ENCODE results near the gene INTS3. TPM values are rescaled to one million over a fixed set of nuclear protein-coding genes. Genes with fewer than 3 reads are reported as not detected.

INTS3 gene
- total RNA-seq, 1 donor from 2014 or later: 29.8 TPM

DNA sequence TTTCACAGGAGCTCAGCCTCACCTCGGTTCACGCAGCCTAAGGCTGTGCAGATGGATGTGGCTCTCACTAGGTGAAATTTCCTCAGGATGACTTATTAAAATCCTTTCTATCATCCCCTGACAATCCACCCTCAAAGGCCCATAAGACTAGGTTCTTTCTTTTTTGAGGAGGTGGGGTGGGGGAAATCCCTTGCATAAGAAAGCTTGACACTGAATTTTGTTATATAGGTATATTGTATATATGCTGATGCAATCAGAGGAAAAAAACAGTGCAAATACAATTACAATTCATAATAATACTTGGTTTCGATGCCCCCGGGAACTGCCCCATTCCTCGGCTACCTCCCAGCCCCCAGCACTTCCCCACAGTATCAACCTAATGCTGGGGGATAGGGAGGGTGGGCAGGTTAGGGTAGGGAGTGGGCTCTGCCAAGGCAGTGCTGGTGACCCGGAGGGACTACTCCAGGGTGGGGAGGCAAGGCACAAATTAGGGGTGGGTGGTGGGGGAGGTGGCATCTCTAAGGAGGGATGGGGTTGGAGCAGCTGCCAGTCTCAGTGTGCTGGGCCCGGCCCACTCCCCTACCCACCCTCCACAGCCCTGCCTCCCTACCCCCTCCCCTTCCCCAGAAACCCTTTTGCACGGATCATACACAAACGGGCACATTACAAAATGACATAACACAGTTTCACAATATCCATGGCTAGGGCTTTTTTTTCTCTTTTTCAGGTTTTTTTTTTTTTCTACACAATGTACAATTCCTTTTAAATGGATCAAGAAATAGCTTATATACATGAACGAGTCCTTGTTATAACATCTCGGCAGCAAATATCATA is 78.3 kb downstream of the INTS3 start:
- DNase-seq (ENCODE audit: low spot score in 2 of 2) (no peak), FAIRE-seq (no peak)

DNA sequence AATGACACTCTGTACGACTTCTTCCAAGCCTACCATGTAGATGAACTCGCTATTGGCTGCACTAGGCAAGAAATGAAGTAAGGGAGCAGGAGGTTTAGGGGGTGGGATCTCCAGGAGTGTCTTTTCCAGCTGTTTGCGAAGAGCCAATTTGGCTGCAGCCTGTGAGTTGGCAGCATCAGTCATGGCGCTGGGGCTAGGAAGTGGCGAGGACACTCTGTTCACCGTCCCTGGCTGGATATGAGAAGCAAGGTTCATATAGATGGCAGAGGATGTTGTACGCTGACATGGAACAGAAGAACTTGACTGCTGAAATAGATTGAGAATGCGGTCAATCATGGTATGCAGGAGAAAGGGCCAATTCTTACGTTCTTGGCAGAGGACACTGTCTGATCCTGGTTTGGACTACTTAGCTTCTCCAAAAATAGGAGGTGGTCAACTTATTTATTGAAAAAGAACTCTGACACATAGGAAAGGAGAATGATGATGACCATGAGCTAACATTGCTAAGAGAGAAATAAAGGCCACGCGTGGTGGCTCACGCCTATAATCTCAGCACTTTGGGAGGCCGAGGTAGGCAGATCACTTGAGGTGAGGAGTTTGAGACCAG is 88.5 kb downstream of the INTS3 start:
- no peak for DNase-seq (ENCODE audit: low spot score in 2 of 2)
- FAIRE-seq: no peak

DNA sequence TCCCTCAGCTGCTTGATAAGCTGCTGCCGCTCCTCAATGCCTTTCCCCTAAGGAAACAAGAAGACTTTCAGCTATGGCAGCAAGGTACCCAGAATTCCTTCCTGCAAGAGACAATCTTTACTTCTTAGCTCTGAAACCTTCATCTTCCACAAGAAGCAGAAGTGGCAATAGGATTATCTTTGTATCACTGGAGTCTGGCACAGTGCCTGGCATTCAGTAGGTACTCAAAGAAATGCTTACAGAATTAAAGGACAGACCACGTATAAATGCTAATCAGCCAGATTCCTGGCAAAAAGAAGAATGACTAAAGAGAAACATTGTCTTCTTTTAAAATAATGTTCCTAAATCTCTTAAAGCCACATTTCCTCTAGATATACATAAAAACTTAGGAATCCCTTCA is 91.0 kb downstream of the INTS3 start:
- DNase-seq (ENCODE audit: low spot score in 2 of 2) (no peak), FAIRE-seq (no peak)

Small RNA genes within 50 kb of the gene (small RNA-seq; reads per million reads assigned to genes)
- gene MIR8083 (not detected), gene RF00019 (not detected), gene RN7SL372P (not detected)

Other genes starting within 250 kb of the INTS3 start
- gene S100A6, start 192.1 kb upstream of the INTS3 start, total RNA-seq: 9.8 TPM
- gene S100A5, start 187.1 kb upstream of the INTS3 start, total RNA-seq: not detected
- 1.6 TPM for gene S100A4, start 182.2 kb upstream of the INTS3 start, total RNA-seq
- gene S100A3, start 178.8 kb upstream of the INTS3 start, total RNA-seq: not detected
- gene S100A2, start 162.2 kb upstream of the INTS3 start, total RNA-seq: not detected
- 13.0 TPM for gene S100A16, start 114.9 kb upstream of the INTS3 start, total RNA-seq
- not detected for gene S100A14, start 111.7 kb upstream of the INTS3 start, total RNA-seq
- 7.3 TPM for gene S100A13, start 100.5 kb upstream of the INTS3 start, total RNA-seq
- 1.2 TPM for gene S100A1, start 99.6 kb upstream of the INTS3 start, total RNA-seq
- 55.0 TPM for gene CHTOP, start 94.0 kb upstream of the INTS3 start, total RNA-seq
- 46.1 TPM for gene SNAPIN, start 69.3 kb upstream of the INTS3 start, total RNA-seq
- 240 TPM for gene ILF2, start 57.1 kb upstream of the INTS3 start, total RNA-seq
- 0.41 TPM for gene NPR1, start 49.4 kb upstream of the INTS3 start, total RNA-seq
- gene SLC27A3, start 47.4 kb downstream of the INTS3 start, total RNA-seq: 14.7 TPM
- gene GATAD2B, start 194.9 kb downstream of the INTS3 start, total RNA-seq: 15.5 TPM
- gene DENND4B, start 218.7 kb downstream of the INTS3 start, total RNA-seq: 16.3 TPM
- 2.4 TPM for gene CRTC2, start 230.6 kb downstream of the INTS3 start, total RNA-seq
- 24.1 TPM for gene SLC39A1, start 235.5 kb downstream of the INTS3 start, total RNA-seq
- 7.7 TPM for gene CREB3L4, start 239.9 kb downstream of the INTS3 start, total RNA-seq
- gene JTB, start 249.6 kb downstream of the INTS3 start, total RNA-seq: 57.5 TPM